Hematopoietic multipotent progenitor cell treated with erythropoietin and hydrocortisone succinate and interleukin-3 and kit ligand, for 6 days (in vitro differentiated cells): ENCODE results near the gene PRR22.

Source experiments
- DNase-seq: peaks from one replicate; pipeline ENCODE4 v3.0.0-alpha.2; 2015

Gene PRR22

GRCh38 chr19:5811117-5811516, 26.6 kb upstream of the PRR22 start:
- no peak for DNase-seq

- no peak for DNase-seq
Observed at GRCh38 chr19:5809469-5809868, 24.9 kb upstream of the PRR22 start.

DNA sequence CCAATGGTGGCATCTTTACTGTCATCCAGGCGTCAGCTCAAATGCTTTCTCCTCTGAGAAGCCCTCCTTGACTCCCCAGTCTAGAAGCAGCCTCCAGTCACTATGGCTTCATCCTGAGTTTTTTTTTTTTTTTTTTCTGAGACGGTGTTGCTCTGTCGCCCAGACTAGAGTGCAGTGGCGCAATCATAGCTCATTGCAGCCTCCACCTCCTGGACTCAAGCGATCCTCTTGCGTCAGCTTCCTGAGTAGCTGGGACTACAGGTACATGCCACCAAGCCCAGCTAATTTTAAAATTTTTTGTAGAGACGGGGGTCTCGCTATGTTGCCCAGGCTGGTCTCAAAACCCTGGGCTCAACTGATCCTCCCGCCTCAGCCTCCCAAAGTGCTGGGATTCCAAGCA, 24.5 kb upstream of the PRR22 start:
- DNase-seq: no peak

DNA sequence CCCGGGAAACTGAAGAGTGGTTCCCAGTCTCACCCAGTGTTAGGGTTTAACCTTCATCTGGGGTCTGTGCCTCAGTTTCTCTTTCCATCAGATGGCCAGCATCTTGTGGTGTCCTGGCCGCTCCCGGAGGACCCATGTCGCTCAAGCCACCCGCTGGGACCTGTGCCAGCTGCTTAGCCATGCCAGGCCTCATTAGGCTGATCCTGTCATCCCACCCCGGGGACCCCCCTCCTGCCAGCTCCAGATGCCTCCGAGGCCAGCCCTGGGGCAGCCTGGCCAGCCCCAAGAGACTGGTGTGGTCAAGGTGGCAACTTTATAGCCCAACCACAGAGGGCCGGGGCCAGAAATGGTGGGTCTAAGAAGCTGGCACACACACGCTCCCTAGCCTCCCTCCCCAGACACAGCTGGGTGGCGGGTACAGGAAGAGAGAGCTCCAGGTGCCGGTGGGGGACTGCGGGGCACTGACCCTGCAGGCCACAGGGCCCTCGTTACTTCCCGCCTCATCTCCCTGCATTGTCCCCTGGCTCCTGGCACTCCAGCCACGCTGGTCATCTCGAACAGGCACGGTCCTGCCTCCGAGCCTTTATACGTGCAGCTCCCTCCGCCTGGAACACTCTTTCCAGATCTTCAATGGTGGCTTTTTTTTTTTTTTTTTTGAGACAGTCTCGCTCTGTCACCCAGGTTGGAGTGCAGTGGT, 23.7 kb upstream of the PRR22 start:
- no peak for DNase-seq

- no peak for DNase-seq
Observed at GRCh38 chr19:5806905-5807304, 22.4 kb upstream of the PRR22 start.

DNA sequence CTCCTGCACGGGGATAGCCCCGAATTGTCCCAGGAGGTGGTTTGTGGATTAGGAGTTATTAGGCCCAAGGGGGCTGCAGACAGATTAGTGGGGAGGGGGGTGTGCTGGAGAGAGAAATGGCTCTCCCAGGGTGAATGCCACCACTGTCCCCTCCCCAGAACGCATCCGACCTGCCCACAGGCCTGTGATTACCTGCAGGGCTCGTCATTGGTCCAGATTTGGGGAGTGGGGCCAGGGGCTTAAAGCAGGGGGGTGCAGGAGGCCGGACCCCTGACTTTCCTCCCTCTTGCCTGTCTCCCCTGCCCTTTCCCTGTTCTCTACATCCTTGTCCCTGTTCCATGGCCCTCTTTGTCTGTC, 21.6 kb upstream of the PRR22 start:
- no peak for DNase-seq

DNA sequence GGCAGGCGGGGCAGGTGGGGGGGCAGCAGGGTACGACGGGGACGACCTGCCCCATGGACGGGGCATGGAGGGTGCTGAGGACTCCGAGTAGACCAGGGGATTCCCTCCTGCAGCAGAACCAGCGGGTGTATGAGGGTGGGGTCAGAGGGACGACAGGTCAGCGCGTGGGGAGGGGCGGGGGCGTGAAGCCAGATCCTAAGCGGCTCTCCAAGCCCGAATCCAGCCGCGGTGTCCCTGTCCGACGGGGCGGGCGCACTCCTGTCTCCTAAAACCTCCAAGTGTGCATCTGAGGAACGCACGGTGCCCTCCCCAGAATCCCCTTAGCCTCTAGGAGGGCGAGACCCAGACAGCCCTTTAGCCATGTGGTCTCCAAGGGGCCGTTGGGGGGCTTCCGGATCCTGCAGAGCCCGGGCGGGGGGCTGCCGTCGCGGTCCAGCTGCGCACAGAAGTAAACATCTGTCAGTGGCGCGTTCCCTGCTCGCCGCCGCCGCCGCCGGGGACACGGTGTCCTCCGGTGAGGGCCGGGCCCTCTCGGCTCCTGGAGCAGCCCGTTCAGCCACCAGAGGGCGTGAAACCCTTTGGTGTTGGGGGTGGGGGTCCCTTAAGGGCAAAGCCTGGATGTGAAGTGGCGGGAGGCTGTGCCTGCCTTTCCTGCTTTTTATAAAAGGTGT, 21.1 kb upstream of the PRR22 start:
- DNase-seq: peak; percentile 79

DNA sequence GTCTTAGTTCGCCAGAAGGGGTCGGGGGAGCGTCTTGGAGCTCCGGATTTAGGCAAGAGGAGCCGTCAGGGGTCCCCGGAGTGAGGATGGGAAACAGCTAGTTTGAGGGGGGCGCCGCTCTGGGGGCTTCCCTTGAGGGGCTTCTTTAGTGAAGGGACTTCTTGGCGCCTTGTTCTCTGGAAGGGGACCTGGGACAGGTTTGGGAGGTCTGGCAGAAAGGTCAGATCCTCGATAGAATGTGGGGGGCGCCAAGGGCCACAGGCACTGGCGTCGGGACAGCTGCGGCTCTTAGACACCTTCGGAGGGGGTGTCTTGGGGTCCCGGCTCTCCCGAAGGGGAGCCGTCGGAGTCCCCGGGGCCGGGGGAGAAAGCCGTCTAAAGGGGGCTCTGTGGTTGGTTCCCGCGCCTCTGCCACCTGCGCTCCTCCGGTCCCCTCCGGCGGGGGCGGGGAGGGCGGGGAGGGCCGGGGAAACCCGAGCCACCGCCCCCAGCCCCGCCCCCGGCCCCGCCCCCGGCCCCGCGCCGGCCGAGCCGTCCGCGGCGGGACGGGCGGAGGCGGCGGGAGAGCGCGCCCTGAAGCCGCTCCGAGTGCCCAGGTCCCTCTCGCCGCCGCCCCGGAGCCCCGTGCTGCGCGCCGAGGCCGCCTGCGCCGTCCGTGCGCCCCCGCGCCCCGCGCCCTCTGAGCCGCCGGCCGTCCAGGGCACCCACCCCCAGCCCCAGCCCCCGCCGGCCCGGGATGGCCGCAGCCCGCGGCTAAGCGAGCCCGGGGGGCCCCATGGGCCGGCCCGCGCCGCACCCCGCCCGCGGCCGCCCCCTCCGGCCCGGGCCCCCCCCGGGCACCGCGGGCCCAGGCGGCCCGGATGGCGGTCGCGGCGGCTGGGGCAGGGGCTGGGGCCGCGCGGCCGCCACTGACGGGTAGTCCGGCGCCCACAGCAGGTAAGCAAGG, 20.2 kb upstream of the PRR22 start, which contains the start of gene NRTN:
Gene NRTN, plus strand, starts transcription at position 552 of the 946 bp plus-strand sequence. CDS start 19,099 bp downstream, outside the sequence.
- DNase-seq: peak; percentile 40

DNA sequence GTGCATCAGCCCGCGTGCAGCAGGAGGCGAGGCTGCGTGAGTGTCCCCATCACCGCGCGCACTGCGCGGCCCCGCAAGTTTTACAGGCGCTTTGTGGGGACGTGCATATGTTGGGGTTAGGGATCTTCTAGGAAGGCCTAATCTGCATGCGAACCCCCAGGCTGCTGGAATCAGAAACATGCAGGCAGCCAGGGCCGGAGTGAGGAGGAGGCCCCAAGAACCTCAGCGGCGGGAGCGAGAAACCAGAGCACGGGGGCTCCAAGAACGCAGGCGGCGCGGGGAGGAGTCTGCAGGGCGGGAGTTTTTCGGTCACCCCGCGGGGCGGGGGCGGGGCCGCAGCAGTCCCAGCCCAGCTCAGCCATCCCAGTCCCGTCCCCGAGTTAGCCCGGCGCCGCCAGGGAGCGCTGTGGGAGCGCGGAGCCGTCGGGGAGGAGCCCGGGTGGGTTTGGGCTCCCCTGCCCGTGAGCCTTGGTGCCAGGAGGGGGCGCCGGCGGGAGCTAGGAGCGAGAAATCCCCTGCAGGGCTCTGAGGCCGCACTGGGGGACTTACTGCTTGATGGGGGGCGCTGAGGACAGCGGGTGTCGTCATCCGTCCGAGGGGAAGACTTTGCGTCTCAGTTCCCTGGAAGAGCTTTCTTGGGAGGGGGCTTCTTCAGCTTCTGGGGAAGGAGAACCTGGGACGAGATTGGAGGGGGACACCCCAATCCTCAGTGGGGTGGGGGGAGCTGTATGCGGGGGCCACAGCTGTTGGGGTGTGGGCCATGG, 19.4 kb upstream of the PRR22 start:
- DNase-seq: peak; percentile 94

DNA sequence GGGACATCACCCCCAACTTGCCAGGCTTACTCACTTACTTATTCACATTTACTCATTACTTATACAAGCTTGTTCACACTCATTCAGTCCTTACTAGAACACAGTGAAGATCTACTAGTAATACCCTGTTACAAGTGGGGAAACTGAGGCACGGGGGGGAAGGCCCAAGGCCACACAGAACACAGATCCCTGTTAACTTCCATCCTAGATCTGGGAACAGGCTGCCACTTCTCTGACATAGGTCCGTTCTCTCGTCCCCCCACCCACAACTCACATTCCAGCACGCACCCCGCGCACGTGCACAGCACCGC, 18.9 kb upstream of the PRR22 start:
- no peak for DNase-seq

DNA sequence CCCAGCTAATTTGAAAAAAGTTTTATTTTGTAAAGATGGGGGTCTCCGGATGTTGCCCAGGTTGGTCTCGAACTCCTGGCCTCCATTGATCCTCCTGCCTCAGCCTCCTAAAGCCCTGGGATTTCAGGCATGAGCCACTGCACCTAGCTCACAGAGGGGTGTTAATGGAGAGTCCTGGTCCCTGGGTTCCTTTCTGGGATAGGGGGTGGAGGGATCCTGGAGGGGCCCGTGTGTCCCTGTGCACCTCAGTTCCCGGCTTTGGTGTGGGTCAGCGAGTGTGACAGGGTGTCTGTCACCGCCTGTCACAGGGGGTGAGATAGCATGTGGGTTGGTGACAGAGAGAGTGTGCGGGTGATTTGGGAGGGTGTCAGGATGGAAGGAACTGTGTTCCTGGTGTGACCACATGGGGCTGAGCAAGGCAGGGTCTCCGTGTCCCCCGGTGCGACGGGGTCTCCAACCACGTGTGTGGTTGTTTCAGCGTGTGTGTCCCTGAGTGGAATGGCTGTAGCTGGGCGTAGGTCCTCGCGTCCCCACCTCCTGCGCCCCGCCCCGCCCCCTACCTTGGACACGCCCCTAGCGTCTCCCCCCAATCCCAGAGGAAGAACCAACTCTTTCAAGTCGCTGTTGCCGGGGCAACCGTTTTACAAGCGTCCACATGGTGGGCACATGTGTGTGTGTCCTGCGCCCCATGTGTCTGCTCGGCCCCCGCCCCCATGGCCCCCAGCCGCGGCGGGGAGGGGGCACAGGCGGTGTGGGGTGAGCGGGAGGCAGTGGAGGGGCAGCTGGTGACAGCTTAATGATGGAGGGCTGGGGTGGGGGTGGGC, 17.5 kb upstream of the PRR22 start:
- DNase-seq: peak; percentile 82

DNA sequence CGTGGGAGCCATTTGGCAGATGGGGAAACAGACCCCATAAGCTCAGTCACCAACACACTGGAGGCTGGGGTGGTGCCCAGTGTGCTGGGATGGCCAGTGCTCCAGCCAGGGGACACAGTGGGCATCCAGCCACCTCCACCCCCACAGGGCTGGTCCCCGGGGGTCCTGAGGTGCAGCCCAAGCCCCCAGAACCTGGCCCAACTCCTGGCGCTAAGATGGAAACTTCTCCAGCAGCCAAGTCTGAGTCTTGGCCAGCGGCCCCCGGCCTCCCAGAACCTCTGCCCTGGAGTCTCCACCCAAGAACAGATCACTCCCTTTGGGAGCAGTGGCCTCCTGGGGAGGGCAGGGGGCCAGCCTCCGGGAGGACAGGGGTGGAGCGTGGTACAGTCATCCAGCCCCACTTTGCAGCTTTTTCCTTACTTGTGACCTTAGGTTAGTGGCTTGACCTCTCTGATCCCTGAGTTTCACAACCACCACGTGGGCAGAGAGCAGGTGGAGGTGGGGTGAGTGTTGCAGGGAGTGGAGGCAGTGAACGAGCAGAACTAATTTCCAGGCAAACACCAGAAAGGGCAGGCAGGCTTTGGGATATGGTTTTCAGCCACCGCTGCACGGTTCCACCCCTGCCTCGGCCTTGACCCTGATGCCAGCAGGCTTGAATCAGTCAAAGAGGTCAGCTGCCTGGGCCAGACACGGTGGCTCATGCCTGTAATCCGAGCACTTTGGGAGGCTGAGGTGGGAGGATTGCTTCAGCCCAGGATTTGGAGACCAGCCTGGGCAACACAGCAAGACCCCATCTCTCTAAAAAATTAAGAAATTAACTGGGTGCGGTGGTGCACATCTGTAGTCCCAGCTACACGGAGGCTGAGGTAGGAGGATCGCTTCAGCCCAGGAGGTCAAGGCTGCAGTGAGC, 16.1 kb upstream of the PRR22 start:
- DNase-seq: no peak

DNA sequence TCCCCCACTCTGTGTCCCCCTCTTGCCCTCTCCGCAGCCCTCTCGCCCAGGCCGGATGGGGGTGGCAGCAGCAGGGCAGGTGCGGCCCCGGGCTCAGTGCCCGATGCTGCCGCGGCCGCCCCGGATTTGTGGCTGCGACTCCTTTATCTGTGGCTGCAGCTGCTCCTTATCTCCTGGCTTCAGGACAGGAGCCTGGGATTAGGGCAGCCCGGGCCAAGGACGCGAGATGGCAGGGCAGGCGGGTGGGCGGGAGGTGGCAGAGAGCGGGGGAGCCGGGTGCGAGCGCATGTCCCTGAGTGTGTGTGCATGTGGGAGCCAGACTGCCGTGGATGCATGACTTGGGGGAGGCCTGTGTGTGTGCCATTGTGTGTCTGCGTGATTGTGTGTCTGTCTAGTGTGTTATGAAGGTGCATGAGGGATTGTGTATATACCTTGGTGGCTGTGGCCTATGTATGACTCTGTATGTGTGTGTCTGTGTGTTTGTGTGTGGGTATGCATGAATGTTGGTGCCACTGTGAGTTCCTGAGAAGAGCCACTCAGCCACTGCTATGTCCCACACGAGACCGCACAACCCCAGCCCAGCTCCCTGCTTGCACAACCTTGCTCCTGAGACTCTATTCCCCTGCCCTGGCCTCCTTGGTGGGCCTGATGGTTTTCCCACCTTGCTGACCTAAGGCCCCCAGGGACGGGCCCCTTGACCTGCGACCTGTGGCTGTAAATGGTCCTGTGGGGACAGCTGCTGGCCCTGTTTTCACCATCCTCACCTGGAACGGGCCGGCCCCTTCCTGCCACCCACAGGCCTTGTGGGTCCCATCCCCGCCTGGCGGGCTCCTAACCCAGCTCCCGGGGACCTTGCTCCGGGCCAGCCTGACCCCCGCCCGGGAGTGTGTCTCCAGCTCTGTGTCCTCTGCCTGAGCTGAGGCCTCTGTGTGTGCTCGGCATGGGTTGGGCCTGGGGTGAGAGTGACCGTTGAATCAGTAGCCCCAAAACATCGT, 15.0 kb upstream of the PRR22 start:
- DNase-seq: peak; percentile 96

DNA sequence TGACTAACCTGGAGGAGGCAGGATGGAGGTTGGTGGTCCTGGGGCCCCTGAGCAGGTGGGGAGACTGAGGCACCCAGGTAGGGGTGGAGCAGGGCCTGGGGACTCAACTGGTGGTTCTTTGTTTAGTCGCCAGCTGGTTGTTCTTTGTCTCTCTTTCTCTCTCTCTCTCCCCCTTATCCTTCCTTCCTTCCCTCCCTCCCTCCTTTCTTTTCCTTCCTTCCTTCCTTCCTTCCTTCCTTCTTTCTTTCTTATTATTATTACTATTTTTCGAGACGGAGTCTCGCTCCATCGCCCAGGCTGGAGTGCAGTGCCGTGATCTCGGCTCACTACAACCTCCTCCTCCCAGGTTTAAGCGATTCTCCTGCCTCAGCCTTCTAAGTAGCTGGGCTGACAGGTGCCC, 13.7 kb upstream of the PRR22 start:
- no peak for DNase-seq

DNA sequence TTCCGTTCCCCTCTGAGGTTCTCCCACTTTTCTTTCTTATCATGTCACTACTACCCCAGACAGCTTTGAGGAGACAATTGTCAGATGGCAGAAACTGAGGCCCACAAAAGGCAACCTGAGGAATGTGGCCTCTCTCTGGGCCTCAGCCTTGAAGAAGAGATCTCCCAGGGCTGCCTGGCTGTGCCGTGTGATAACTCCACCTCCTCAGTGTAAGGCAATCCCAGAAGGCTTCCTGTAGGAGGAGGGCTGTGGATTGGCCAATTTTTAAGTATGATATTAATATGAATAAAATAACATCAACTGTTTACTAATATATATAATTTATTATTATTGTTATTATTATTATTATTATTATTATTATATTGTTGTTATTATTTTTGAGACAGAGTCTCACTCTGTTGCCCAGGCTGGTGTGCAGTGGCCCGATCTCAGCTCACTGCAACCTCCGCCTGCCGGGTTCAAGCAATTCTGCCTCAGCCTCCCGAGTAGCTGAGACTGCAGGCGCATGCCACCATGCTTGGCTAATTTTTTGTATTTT, 10.9 kb upstream of the PRR22 start:
- DNase-seq: no peak

GRCh38 chr19:5793188-5793587, 8.6 kb upstream of the PRR22 start:
- no peak for DNase-seq

DNA sequence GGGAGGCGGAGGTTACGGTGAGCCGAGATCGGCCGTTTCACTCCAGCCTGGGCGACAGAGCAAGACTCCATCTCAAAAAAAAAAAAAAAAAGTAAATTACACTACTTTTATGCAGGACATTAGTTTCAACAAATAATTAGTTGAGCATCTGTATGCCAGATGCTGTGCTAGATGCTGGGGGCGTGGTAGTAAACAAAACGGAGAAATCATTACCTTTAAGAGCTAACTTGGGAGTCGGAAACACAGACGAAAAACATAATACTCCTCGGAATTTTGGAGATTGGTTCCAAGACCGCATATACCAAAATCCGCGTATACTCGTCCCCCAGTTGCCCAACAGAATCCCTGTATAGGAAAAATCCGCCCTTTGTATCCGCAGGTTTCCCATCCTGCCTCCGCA, 7.7 kb upstream of the PRR22 start:
- no peak for DNase-seq

- peak; percentile 99 for DNase-seq
Observed at GRCh38 chr19:5790559-5791520, 6.3 kb upstream of the PRR22 start, which contains the start of gene DUS3L. DUS3L (minus strand) TSS chr19:5791163; CDS start chr19:5791141, 22 bp downstream.
